Germinal center (tissue), 1 donor: ENCODE results near the gene PRKD1.
"Not testable (repeated sequence)": the region's sequence is repeated elsewhere in the genome, so short reads cannot be mapped to it uniquely, and the experiment has no call there.

Source experiments
- DNase-seq: peaks from one replicate; pipeline ENCODE4 v3.0.0; 2012; ENCODE audit warnings: mixed read lengths, low spot score

The PRKD1 gene

DNA sequence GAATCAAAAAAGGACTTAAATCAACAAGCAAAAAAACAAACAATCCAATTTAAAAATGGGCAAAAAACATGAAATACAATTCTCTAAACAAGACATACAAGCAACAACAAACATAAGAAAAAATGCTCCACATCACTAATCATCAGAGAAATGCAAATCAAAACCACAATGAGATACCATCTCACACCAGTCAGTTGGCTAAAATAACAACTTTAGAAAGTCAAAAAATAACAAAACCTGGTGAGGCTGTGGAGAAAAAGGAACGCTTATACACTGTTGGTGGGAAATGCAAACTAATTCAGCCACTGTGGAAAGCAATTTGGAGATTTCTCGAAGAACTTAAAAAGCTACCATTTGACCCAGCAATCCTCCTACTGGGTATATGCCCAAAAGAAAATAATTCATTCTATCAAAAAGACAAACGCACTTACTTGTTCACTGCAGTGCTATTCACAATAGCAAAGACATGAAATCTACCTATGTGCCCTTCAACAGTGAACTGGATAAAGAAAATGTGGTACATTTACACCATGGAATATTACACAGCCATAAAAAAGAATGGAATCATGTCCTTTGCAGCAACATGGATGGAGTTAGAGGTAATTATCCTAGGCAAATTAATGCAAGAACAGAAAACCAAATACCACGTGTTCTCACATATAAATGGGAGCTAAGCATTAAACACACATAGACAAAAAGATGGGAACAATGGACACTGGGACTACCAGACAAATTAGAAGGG, 26.9 kb downstream of the PRKD1 start:
- no peak for DNase-seq

DNA sequence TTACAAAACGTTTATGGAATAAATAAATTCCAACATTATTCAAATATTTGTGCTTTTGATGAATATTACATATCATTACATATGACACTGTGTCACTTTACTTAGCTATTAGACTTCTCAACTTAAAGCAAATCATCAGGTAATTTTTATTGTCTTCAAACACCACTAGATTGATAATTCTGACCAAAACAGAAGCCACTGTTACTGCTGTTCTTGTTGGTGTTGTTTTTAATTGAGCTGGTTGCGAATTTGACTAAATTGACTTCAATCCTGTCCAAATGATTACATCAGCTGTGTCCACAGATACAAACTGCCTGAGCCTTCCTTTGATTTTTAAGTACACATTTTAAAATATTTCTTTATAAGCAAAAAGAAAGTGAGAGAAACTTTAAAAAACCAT, 29.2 kb downstream of the PRKD1 start:
- DNase-seq: no peak

DNA sequence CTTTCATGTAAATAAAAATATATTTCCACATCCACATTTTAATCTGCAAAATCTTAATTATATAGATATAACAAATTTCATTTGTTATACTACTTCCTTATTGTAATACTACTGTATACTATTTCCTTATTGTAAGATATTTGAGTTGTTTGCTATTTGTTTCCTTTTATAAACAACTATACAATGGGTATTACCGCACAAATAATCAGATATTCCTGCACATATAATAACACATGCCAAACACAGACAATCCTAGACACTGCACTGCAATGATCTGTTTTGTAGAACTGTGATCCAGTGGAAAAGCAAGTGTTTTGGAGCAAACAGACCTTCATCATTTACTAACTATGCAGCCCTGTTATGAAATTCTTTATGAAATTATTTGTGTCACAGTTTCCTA, 30.5 kb downstream of the PRKD1 start:
- DNase-seq: no peak

DNA sequence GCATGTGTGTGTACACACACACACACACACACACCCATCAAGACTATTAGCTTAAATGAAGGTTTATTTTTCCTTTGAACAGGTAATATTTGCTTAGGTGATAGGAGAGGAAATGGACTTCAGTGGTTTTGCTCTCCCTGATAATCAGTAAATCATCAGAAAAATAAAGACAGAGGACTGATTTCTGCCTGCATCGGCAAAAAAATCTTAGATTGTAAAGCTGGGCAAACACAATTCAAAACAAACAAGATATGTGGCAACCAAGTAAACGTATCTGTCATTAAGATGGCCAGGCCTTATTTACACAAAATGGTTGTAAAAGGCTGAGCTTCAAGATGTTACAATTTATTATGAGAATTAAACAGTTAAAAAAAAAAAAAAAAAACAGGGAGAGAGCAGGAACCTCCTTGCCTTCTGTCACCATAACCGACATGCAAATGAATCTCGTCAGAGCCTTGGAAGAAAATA, 31.3 kb downstream of the PRKD1 start:
- no peak for DNase-seq

DNA sequence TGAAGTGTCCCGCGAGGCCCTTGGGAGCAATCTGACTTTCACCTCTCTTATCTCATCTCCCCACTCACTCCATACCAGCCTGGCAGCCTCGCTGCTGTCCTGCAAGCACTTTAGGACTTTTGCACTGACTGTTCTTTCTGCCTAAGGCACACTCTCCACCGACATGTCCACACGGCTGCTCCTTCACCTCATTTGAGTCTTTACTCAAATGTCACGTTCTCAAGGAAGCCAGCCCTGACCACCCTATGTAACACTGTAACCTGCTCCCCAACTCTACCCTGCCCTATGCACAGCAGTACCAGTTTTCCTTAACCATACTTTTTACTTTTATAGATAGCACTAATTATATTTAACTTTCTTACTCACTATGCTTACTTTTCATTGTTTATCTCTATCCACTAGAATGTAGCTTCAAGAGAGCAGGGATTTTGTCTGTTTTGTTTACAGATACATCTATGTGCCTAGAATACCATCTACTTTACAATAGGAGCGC, 32.0 kb downstream of the PRKD1 start:
- no peak for DNase-seq

DNA sequence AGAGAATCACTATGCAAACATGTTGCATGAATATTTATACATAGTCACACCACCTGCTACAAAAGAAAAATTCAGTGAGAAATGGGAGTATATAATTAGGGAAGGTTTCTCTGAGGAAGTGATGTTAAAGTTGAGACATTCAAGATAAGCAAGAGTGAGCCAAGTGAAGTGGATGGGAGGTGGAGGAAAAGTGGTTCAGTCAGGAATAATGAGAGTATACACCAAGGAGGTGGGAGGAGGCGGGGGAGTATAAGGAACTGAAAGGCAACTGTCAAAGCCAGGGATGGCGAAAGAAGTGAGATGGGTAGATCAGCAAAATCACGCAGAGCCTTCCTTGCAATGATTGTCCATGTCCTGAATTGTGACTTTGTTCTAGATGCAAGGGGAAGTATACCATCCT, 33.7 kb downstream of the PRKD1 start:
- no peak for DNase-seq

DNA sequence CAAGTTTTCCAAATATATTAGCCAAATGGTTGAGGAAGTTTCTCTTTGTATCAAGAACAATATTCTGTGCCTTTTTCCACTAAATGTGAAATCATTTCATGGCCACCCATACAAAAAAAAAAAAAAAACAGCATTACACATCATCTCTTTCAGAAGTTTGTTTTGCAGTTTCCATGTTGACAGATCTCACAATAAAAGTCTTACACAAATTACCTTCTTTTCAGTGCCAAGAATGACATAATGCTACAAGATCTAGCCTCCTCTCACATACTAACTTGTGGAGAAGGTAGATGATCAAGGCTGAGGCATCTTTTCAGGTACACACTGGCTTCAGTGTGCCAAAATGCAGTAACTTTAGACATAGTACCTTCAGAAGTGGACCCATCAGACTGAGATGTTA, 35.3 kb downstream of the PRKD1 start:
- no peak for DNase-seq

DNA sequence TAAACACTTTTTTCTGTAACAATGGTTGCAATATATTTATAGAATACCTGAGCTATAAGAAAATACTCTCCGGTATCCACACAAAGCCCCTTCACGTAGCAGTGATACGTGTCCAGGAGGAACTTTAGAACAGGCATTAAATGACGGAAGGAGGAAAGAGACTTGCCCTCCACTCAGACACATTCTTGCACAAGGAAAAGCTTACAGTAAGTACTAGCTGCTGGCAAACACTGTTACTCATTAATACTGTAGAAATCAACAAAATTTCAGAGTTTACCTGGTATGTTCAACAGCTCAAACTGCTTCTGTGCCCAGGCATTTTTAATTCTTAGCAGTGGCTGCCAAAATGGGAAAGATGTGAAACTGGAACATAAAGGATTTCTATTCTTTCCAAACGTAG, 41.7 kb downstream of the PRKD1 start:
- no peak for DNase-seq

DNA sequence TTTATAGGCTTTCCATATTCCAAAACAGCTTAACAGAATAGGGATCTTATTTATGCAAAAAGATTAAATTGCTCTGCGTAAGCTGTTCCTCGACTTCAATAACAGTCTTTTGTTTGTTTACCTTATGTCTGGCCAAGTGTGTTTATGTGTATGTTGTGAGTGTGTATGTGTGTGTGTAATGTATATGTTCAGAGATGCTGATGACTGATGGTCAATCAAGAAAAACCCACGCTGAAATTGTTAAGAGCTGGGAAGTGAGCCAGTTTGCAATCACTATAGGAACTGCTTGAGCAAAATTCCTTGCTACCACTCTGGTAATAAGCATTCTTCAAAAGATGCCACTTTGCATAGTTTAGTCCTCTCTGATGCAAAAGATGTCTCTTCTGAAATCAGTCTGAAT, 59.6 kb downstream of the PRKD1 start:
- DNase-seq: no peak

DNA sequence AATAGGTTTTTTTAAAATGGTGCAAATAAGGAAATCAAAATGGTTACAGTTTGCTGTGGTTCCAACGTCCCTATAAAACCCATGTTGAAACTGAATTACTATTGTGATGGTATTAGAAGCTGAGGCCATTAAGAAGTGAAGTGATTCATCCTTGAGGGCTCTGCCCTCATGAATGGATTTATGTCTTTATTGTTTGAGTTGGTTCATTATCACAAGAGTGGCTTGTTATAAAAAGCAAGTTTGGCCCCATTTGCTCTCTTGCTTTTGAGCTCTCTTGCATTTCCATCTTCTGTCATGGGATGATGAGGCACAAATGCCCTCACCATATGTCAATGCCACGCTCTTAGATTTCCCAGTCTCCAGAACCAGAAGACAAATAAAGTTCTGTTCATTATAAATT, 62.3 kb downstream of the PRKD1 start:
- DNase-seq: no peak

DNA sequence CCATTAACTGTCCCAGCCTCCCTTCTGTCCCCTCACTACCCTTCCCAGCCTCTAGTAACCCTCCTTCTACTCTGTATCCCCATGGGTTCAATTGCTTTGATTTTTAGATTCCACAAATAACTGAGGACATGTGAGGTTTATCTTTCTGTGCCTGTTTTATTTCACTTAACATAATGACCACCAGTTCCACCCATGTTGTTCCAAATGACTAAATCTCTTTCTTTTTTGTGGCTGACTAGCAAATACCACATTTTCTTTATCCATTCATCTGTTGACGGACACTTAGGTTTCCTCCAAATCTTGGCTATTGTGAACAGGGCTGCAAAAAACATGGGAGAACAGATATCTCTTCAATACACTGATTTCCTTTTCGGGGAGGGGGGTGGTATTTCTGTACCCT, 65.7 kb downstream of the PRKD1 start:
- no peak for DNase-seq

DNA sequence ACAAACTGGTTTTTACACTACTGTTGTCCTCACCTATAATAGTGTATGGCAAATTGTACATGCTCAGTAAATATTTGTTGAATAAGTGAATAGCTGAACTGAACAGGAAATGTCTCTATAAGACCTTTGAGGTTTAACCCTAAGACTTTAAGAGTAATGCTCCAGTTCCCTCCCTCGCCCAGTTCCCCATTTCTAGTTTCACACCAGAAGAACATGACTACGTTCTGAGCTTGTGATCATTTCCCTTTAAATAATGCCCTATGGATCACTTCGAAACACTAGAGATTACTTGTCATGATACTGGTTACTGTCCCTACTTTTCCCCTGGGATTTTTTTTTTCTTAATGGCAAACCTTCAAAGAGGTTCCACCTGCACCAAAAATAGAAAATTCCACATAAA, 69.3 kb downstream of the PRKD1 start:
- DNase-seq: no peak

DNA sequence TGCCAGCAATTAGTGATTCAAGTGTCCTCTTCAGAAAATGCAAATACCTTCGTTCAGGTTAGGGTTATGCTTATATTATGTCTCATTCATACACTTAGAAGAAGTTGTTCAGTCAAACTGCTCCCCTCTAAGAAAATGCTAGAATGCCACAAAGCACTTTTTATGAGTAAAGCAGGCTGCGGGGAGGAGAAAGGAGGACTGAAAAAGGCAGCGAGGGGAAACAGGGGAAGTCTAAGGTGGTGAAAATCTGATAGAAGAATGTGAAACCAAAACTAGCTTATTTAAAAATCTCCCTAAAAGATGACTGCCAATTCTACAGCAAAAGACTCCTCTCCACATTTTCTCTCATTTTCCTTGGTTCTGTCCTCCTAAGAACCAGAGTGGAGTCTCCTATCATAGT, 70.1 kb downstream of the PRKD1 start:
- no peak for DNase-seq

DNA sequence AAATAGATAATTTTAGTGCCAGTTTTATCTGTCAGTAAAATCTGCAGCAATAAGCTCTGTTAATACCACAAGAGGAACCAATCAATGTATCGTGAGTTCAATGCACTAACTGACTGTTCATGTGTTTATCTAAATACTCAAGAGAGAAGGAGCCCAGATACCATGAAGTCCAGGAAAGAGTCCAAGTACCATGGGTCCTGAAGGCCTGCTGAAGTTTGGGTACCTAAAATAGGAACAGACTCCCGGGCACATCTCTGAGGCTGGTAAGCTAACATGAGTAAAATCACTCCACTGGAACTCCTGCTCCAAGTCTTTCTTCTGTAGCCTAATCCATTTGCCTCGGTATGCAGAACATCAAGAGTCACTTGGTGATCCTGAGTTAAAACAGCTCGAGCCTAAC, 71.1 kb downstream of the PRKD1 start:
- DNase-seq: no peak

DNA sequence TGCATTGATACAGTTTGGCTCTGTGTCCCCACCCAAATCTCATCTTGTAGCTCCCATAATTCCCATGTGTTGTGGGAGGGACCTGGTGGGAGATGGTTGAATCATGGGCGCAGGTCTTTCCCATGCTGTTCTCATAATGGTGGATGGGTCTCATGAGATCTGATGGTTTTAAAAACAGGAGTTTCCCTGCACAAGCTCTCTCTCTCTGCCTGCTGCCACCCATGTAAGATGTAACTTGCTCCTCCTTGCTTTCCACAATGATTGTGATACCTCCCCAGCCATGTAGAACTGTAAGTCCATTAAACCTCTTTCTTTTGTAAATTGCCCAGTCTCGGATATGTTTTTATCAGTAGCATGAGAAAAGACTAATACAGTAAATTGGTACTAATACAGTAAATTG, 74.0 kb downstream of the PRKD1 start:
- not testable (repeated sequence) for DNase-seq

DNA sequence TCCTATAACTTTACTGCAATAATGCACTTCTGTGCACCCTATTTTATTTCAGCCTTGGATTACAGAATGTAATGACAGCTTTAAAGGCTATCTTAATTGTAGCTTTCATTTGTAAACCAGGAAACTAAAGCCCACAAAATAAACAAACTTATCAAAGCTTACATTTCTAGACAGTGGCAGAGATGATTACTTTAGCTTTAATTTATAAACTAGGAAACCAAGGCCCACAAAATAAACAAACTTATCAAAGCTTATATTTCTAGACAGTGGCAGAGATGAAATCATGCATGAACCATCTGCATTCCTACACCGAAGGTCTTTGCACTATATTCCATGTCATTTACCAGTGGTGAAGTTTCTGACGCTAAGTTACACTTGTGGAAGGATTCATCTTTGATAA, 74.4 kb downstream of the PRKD1 start:
- no peak for DNase-seq

DNA sequence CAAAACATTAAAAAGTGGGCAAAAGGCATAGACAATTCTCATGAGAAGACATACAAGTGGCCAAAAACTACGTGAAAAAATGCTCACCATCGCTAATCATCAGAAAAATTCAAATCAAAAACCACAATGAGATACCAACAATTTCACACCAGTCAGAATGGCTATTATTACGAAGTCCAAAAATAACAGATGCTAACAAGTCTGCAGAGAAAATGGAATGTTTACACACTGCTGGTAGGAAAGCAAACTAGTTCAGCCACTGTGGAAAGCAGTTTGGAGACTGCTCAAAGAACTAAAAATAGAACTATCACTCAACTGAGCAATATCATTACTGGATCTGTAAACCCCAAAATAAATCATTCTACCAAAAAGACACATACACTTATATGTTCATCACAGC, 76.2 kb downstream of the PRKD1 start:
- DNase-seq: no peak

DNA sequence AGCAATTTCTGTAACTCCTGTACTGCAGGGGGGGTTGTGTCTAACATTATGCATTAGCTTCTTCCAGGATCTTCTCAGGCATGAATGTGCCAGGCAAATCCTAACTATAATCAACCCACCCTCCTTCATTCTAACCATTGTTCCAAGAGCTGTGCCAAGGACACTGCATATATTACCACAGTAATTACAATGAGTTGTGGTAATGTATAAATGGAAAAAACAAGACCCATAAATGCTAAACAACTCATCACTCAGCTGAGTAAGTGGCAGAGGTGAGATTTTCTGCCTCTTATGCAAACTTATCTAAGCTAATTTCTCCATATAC, 80.6 kb downstream of the PRKD1 start:
- no peak for DNase-seq

DNA sequence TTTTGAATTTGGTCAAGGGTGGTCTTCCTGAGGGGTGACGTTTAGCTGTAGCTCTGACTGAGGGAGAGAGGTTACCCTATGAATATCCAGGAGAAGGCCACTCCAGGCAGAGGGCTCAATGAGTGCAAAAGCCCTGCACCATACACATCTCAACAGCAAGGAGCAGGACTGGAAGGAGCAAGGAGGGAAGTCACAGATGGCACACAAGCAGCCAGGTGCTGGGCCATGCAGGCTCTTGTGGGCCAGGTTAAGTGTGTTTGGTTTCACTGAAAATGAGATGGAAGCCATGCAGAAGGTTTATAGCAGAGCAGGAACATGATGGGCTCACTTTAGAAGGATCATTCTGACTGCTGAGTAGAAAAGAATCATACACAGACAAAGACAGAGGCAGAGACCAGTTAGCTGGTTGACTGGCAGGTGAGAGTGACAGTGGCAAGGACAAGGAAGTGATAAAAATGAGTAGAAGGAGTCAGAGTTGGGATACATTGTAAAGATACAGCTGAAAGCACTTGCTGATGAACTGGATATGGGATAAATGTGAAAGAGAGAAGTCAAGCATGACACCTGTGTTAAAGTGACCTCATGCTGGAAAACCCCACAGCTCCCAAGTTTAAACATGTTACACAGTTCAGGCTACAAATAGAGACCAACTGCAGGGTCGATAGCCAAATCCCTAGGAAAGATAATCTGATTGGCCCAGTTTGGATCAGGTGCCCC, 81.2 kb downstream of the PRKD1 start:
- no peak for DNase-seq

DNA sequence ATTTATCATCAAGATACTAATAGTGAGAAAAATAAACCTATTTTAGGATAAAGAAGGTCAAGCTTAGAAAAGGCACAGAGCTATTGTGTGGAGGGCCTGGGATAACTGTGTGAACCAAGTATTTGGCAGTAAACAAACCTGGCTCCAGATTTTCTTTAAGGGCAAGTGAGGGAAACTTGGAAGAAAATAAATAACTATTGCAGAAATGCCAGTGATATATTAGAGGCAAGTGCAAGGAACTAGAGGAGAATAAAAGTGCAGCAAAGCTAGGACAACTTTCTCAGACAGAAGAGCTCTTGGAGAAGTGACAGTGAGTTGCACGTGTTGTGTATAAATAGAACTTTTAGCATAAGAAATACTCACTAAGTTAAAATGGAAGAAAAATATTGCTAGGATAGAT, 83.7 kb downstream of the PRKD1 start:
- DNase-seq: no peak

DNA sequence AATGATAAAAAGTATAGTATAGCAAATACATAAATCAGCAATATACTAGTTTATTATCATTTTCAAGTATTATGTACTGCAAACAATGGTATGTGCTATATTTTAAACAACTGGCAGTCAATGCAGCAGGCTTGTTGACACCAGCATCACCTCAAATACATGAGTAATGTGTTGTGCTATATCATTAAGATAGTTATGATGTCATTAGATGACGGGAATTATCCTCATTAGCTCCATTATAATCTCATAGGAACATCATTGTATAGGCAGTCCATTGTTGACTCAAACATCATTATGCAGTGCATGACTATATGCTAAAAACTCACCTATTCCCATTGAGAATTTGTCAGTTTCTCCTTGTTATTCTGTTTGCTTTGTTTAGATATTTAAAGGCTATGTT, 85.4 kb downstream of the PRKD1 start:
- no peak for DNase-seq

DNA sequence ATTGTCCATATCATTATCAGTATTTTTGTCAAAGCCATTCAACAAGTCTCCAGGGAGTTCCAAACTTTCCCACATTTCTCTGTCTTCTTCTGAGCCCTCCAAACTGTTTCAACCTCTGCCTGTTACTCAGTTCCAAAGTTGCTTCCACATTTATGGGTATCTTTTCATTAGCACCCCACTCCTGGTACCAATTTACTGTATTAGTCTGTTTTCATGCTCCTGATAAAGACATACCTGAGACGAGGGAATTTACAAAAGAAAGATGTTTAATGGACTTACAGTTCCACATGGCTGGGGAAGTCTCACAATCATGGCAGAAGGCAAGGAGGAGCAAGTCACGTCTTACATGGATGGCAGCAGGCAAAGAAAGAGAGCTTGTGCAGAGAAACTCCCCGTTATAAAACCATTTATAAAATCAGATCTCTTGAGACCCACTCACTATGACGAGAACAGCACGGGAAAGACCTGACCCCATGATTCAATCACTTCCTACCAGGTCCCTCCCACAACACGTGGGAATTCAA, 87.2 kb downstream of the PRKD1 start:
- not testable (repeated sequence) for DNase-seq

DNA sequence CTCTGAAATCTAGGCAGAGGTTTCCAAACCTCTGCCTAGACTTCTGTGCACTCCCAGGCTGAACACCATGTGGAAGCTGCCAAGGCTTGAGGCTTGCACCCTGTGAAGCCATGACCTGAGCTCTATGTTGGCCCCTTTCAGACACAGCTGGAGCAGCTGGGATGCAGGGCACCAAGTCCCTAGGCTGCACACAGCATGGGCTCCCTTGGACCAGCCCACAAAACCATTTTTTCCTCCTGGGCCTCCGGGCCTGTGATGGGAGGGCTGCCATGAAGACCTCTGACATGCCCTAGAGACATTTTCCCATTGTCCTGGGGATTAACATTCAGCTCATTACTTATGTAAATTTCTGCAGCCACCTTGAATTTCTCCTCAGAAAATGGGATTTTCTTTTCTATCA, 88.0 kb downstream of the PRKD1 start:
- DNase-seq: not testable (repeated sequence)

DNA sequence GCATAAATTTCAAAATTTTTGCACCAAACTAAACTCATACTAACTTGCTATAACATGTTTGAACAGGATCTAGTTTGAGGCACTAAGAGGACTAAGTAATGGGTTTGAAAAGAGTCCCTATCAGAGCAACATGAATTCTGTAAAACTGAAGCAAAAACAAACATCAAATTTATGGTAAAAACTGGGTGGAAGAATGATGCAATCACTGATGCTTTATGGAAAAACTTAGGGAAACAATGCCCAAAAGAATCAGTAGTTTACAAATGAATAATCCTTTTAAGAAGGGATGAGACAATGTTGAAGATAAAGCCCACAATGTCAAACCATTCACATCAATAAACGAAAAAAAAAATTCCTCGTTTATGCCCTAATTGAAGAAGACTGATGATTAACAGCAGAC, 88.9 kb downstream of the PRKD1 start:
- no peak for DNase-seq
